GM12865 (cell line): ENCODE results near the gene IL6ST.

Experiments
- DNase-seq: peaks from one replicate; pipeline ENCODE4 v3.0.0; 2010; ENCODE audit warnings: low read depth
- H3K4me3 ChIP-seq: 2 replicates; pipeline ENCODE4 v1.5.1; 2011; ENCODE audit warnings: mild to moderate bottlenecking, low read depth, low read length, control low read depth
- TF ChIP-seq, protein P1 (sequence below): IDR thresholded peaks from 2 replicates; pipeline ENCODE4 v1.5.1; 2011; ENCODE audit warnings: low read length, control low read depth, low read depth, inconsistent platforms; ENCODE audit not compliant: insufficient read depth; ENCODE audit errors: missing control alignments

Gene IL6ST

DNA sequence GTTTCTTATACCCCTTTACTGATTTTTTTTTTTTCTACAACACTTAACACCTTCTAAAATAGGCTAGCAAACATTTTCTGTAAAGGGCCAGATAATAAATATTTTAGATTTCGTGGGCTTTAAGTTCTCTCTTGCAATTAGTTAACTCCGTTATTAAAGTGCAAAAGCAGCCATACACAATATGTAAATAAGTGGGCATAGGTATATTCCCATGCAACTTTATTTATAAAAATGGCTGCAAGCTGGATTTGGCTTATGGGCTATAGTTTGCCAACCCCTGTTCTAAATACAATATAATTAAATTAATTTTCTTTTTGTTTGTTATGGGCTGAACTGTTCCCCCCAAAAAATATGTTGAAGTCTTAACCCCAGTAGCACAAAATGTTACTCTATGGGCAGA, 10.8 kb downstream of the IL6ST start:
- no peak for DNase-seq
- TF ChIP-seq, protein P1, sequence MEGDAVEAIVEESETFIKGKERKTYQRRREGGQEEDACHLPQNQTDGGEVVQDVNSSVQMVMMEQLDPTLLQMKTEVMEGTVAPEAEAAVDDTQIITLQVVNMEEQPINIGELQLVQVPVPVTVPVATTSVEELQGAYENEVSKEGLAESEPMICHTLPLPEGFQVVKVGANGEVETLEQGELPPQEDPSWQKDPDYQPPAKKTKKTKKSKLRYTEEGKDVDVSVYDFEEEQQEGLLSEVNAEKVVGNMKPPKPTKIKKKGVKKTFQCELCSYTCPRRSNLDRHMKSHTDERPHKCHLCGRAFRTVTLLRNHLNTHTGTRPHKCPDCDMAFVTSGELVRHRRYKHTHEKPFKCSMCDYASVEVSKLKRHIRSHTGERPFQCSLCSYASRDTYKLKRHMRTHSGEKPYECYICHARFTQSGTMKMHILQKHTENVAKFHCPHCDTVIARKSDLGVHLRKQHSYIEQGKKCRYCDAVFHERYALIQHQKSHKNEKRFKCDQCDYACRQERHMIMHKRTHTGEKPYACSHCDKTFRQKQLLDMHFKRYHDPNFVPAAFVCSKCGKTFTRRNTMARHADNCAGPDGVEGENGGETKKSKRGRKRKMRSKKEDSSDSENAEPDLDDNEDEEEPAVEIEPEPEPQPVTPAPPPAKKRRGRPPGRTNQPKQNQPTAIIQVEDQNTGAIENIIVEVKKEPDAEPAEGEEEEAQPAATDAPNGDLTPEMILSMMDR, result no peak
- no peak overlapping the region for H3K4me3 ChIP-seq

DNA sequence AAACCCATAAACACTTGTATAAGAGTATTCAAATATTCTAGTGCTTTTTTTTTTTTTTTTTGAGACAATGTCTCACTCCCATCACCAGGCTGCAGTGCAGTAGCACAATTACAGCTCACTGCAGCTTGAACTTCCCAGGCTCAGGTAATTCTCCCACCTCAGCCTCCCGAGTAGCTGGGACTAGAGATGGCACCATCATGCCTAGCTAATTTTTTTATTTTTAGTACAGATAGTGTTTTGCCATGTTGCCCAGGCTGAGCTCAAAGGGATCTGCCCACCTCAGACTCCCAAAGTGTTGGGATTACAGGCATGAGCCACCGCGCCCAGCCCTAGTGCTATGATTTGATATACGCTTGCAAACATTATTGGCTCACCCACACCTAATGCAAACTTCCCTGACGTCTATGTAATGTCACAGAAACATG, 11.8 kb downstream of the IL6ST start:
- H3K4me3 ChIP-seq, result no peak overlapping the region
- DNase-seq, result no peak
- TF ChIP-seq, protein P1, result peak; percentile 3

DNA sequence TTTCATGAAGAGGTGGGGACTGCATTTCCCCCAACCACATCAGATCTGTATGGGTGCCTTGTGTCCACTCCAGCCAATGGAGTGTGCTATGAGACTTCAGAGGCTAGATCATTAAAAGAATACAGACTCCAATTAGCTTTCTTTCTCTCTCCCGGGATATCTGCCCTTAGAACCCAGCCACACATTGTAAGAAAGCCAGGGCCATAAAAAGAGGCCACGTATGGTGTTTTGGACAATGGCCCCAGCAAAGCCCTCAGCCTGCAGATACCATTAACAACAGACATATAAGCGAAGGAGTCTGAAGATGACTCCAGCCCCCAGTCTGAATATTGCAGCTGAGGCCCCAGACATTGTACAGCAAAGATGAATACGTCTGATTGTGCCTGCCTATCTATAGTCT, 21.5 kb downstream of the IL6ST start:
- no peak for DNase-seq
- TF ChIP-seq, protein P1, result no peak
- H3K4me3 ChIP-seq, result no peak overlapping the region

DNA sequence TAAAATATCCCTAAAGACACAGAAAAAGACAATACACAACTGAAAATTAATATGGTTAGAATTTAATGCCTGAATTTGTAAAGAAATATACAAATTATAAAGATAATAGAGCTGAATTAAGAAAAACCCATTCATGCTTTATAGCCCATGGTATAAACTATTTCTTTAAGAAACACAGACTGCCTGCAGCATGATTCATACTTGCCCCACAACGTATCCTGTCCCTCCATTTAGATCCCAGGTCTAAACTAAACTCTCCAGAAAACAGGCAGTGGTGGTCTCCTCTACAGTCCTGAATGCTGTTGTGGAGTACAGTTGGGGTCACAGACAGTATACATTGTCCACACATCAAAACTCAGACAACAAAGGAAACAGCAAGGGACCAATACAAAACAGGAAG, 24.8 kb downstream of the IL6ST start:
- DNase-seq, result no peak

DNA sequence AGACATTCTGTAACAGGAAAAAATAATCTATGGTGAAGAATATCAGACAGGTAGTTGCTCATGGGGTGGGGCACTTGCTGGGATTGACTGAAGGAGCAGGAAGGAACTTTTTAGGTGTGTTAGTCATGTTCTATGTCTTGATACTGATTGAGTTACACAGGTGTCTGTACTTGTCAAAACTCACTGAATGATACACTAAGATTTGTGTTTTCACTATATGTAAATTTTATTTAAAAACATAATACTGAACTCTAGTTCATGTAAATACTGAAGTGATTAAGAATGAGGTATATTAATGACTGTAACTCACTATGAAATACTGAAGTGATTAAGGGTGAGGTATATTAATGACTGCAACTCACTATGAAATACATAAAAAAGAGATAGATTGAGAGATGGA, 28.5 kb downstream of the IL6ST start:
- no peak for DNase-seq
- TF ChIP-seq, protein P1, result no peak
- H3K4me3 ChIP-seq, result no peak overlapping the region

More for the DNA sequence above, 24.8 kb downstream of the IL6ST start:
- TF ChIP-seq, protein P1, result no peak
- no peak overlapping the region for H3K4me3 ChIP-seq

DNA sequence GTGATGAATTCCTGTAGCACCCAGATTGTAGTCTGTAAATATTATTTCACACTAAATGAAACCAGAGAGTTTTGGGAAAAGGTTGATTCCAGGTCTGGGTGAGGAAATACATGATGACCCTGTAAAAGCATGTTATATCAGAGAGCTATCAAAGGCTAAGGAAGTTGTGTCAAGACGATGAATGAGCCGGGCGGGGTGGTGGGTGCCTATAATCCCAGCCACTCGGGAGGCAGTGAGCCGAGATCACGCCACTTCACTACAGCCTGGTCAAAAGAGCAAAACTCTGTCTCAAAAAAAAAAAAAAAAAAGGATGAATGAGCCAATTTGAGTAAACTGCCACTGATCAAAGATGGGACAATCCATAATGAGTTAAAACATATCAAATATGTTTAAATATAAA, 29.2 kb downstream of the IL6ST start:
- TF ChIP-seq, protein P1, result no peak
- no peak for DNase-seq
- no peak overlapping the region for H3K4me3 ChIP-seq

DNA sequence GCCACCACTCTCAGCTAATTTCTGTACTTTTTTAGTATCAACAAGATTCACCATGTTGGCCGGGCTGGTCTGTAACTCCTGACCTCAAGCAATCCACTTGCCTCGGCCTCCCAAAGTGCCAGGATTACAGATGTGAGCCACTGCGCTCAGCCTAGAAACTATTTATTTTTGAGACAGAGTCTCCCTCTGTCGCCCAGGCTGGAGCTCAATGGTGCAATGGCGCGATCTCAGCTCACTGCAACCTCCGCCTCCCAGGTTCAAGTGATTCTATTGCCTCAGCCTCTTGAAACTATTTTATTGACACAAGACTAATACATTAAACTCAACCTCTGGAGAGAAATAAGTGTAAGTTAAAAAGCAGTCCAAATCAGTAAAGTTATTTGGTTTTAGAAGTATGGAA, 34.0 kb downstream of the IL6ST start:
- TF ChIP-seq, protein P1, result no peak
- no peak overlapping the region for H3K4me3 ChIP-seq
- no peak for DNase-seq
